Measurements from ENCODE around the gene JAK3. TPM values are rescaled to one million over a fixed set of nuclear protein-coding genes. Genes with fewer than 3 reads are reported as not detected.

JAK3 gene
- total RNA-seq, 1 donor from 2014 or later: 30.9 TPM

DNA sequence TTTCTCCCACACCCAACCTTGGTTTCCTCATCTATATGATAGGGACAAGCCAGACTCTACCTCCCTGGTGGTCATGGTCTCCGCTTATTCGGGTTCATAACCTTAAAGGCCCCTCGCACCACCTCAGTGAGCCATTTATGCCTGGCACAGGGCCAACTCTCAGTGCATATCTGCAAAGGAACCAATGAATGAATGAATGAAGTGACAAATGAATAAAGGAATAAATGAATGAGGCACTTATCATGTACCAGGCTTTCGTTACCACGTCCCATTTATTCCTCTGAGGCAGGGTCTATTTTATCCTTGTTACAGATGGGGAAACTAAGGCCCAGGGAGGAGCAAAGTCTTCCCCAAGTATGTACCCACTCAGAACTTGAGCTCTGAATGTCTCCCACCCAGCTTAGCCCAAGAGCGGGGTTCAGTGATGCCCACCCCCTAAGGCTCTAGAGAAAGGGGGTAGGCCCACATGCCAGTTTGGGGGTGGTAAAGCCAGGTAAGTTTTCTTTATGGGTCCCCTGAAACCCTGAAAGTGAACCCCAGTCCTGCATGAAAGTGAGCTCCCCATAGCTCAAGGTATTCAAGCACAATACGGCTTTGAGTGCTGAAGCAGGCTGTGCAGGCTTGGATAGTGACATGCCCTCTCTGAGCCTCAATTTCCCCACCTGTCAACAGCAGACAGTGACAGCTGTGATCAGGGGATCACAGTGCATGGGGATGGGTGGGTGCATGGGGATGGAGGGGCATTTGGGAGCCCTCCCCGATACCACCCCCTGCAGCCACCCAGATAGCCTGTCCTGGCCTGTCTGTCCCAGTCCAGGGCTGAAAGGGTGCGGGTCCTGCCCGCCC, 23.5 kb upstream of the JAK3 start:
- Mint-ChIP-seq H3K9me3 (ENCODE audit: unreplicated experiment) (no peaks in the 10 kb centered on the region), H3K4me1 (ENCODE audit: unreplicated experiment) (no peaks in the 10 kb centered on the region), H3K27ac (ENCODE audit: unreplicated experiment) (no peak overlapping the region), H3K27me3 (ENCODE audit: unreplicated experiment) (peaks cover 9% of the 10 kb centered on the region), H3K36me3 (ENCODE audit: low read depth, unreplicated experiment) (peaks cover 4% of the 10 kb centered on the region), H3K4me3 (ENCODE audit: unreplicated experiment) (no peak overlapping the region)
- TF ChIP-seq CTCF (IDR thresholded peaks at IDR 0.05; ENCODE audit: unreplicated experiment): no peak
- no peak for DNase-seq (ENCODE audit: low spot score)

- TF ChIP-seq CTCF (IDR thresholded peaks at IDR 0.05; ENCODE audit: unreplicated experiment): no peak
- H3K27ac Mint-ChIP-seq (ENCODE audit: unreplicated experiment): no peak overlapping the region
- H3K4me3 Mint-ChIP-seq (ENCODE audit: unreplicated experiment): no peak overlapping the region
- no peak for DNase-seq (ENCODE audit: low spot score)
- no peaks in the 10 kb centered on the region for H3K4me1 Mint-ChIP-seq (ENCODE audit: unreplicated experiment)
- H3K9me3 Mint-ChIP-seq (ENCODE audit: unreplicated experiment): no peaks in the 10 kb centered on the region
- H3K36me3 Mint-ChIP-seq (ENCODE audit: low read depth, unreplicated experiment): peaks cover 13% of the 10 kb centered on the region
- peaks cover 9% of the 10 kb centered on the region for H3K27me3 Mint-ChIP-seq (ENCODE audit: unreplicated experiment)
Observed at GRCh38 chr19:17869114-17869608, 21.4 kb upstream of the JAK3 start.

- Mint-ChIP-seq H3K27me3 (ENCODE audit: unreplicated experiment) (peaks cover 9% of the 10 kb centered on the region), H3K4me1 (ENCODE audit: unreplicated experiment) (no peaks in the 10 kb centered on the region), H3K4me3 (ENCODE audit: unreplicated experiment) (no peak overlapping the region), H3K9me3 (ENCODE audit: unreplicated experiment) (no peaks in the 10 kb centered on the region), H3K27ac (ENCODE audit: unreplicated experiment) (no peak overlapping the region), H3K36me3 (ENCODE audit: low read depth, unreplicated experiment) (peaks cover 15% of the 10 kb centered on the region)
- TF ChIP-seq CTCF (IDR thresholded peaks at IDR 0.05; ENCODE audit: unreplicated experiment): no peak
- DNase-seq (ENCODE audit: low spot score): no peak
Observed at GRCh38 chr19:17868669-17869068, 20.9 kb upstream of the JAK3 start.

- no peak for DNase-seq (ENCODE audit: low spot score)
- Mint-ChIP-seq H3K4me1 (ENCODE audit: unreplicated experiment) (no peaks in the 10 kb centered on the region), H3K4me3 (ENCODE audit: unreplicated experiment) (no peak overlapping the region), H3K36me3 (ENCODE audit: low read depth, unreplicated experiment) (peaks cover 21% of the 10 kb centered on the region), H3K27me3 (ENCODE audit: unreplicated experiment) (peaks cover 11% of the 10 kb centered on the region), H3K27ac (ENCODE audit: unreplicated experiment) (no peak overlapping the region), H3K9me3 (ENCODE audit: unreplicated experiment) (no peaks in the 10 kb centered on the region)
- TF ChIP-seq CTCF (IDR thresholded peaks at IDR 0.05; ENCODE audit: unreplicated experiment): no peak
Observed at GRCh38 chr19:17866964-17867486, 19.2 kb upstream of the JAK3 start.

Data from endothelial cell (in vitro differentiated cells).